ENCODE measurements around the gene QRSL1.

The QRSL1 gene

GRCh38 chr6:106648651-106649308 is 19.4 kb downstream of the QRSL1 start:
- H3K79me1 ChIP-seq (ENCODE audit: low read length), result no peaks in the 10 kb centered on the region
- no peak overlapping the region for H2BK15ac ChIP-seq (replicated peaks; ENCODE audit: low read depth)
- no peak overlapping the region for H3K27ac ChIP-seq (ENCODE audit: low read depth, low read length)
- H3K4me2 ChIP-seq (ENCODE audit: low read length), result no peak overlapping the region
- no peaks in the 10 kb centered on the region for H3K4me1 ChIP-seq (ENCODE audit: control insufficient read depth, low read depth, low read length)
- no peaks in the 10 kb centered on the region for H3K79me2 ChIP-seq (ENCODE audit: control insufficient read depth, insufficient read depth, low read length)
- H3K9ac ChIP-seq (ENCODE audit: low read length), result no peak overlapping the region
- WGBS (ENCODE audit: extremely low coverage, insufficient coverage, low lambda C conversion rate), result no CpG with 5 or more reads among the region's 7 CpGs
- peaks cover 1% of the 10 kb centered on the region for H3K36me3 ChIP-seq (ENCODE audit: control insufficient read depth, insufficient read depth, low read length)
- no peak overlapping the region for H3K23ac ChIP-seq (ENCODE audit: low read length)
- DNase-seq, result no peak
- no peak overlapping the region for H2BK120ac ChIP-seq (ENCODE audit: low read depth, low read length)
- no peak overlapping the region for H2BK5ac ChIP-seq (ENCODE audit: low read length)
- H3K4me3 ChIP-seq (ENCODE audit: low read length), result no peak overlapping the region
- H4K5ac ChIP-seq (ENCODE audit: low read length), result no peak overlapping the region
- H3K18ac ChIP-seq (ENCODE audit: low read length), result no peak overlapping the region
- no peaks in the 10 kb centered on the region for H3K27me3 ChIP-seq (ENCODE audit: insufficient read depth, low read length, poor library complexity)
- H3K56ac ChIP-seq (ENCODE audit: low read length), result no peak overlapping the region
- H4K8ac ChIP-seq (ENCODE audit: low read depth, low read length), result no peak overlapping the region
- no peak overlapping the region for H3K4ac ChIP-seq (ENCODE audit: low read depth, low read length)
- no peak overlapping the region for H2AK5ac ChIP-seq (ENCODE audit: low read length)

DNA sequence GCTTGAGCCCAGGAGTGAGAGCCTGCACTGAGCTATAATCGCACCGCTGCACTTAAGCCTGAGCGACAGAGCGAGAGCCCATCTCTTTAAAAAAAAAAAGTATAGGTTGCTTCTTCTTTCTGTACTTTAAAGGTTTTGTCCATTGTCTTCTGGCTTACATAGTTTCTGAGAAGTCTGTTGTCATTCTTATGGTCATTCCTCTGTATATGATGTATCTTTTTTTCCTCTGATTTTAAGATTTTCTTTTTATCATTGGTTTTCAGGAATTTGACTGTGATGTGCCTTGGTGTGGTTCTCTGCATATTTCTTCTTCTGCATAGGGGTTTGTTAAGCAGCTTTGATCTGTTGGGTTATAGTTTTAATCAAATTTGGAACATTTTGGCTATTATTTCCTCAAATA is 29.1 kb downstream of the QRSL1 start:
- no peak overlapping the region for H2BK15ac ChIP-seq (replicated peaks; ENCODE audit: low read depth)
- no peak overlapping the region for H4K8ac ChIP-seq (ENCODE audit: low read depth, low read length)
- no peak overlapping the region for H3K56ac ChIP-seq (ENCODE audit: low read length)
- H3K4me3 ChIP-seq (ENCODE audit: low read length), result no peak overlapping the region
- no peak overlapping the region for H3K4me2 ChIP-seq (ENCODE audit: low read length)
- no peak overlapping the region for H3K18ac ChIP-seq (ENCODE audit: low read length)
- H3K4ac ChIP-seq (ENCODE audit: low read depth, low read length), result no peak overlapping the region
- H2BK120ac ChIP-seq (ENCODE audit: low read depth, low read length), result no peak overlapping the region
- no peaks in the 10 kb centered on the region for H3K27me3 ChIP-seq (ENCODE audit: insufficient read depth, low read length, poor library complexity)
- no peaks in the 10 kb centered on the region for H3K4me1 ChIP-seq (ENCODE audit: control insufficient read depth, low read depth, low read length)
- no peaks in the 10 kb centered on the region for H3K79me1 ChIP-seq (ENCODE audit: low read length)
- no peak overlapping the region for H2AK5ac ChIP-seq (ENCODE audit: low read length)
- WGBS (ENCODE audit: extremely low coverage, insufficient coverage, low lambda C conversion rate), result no CpG with 5 or more reads among the region's 4 CpGs
- H3K36me3 ChIP-seq (ENCODE audit: control insufficient read depth, insufficient read depth, low read length), result peaks cover 1% of the 10 kb centered on the region
- DNase-seq, result no peak
- no peaks in the 10 kb centered on the region for H3K79me2 ChIP-seq (ENCODE audit: control insufficient read depth, insufficient read depth, low read length)
- no peak overlapping the region for H3K27ac ChIP-seq (ENCODE audit: low read depth, low read length)
- no peak overlapping the region for H2BK5ac ChIP-seq (ENCODE audit: low read length)
- H3K23ac ChIP-seq (ENCODE audit: low read length), result no peak overlapping the region
- H4K5ac ChIP-seq (ENCODE audit: low read length), result no peak overlapping the region
- no peak overlapping the region for H3K9ac ChIP-seq (ENCODE audit: low read length)

DNA sequence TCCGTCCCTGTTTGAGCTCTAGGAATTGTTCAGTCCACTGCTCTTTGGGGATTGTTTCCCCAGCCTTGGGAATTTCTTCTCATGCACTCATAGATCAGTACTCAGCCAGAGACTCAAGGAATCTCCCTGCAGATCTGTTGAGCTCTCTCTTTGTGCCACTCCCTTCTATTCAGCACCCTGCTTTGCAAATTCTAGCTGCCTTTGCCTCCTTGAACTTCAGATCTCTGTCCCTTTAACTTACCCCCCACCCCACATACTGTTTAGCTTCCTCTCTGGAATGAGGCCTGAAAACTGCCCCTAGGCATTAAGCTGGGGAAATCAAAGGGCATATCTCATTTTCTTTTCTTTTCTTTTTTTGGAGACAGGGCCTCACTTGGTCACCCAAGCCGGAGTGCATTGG is 30.5 kb downstream of the QRSL1 start:
- Histone ChIP-seq H4K8ac (ENCODE audit: low read depth, low read length) (no peak overlapping the region), H3K18ac (ENCODE audit: low read length) (no peak overlapping the region), H3K79me2 (ENCODE audit: control insufficient read depth, insufficient read depth, low read length) (no peaks in the 10 kb centered on the region), H3K9ac (ENCODE audit: low read length) (no peak overlapping the region), H3K27ac (ENCODE audit: low read depth, low read length) (no peak overlapping the region), H3K4me2 (ENCODE audit: low read length) (no peak overlapping the region), H2BK120ac (ENCODE audit: low read depth, low read length) (no peak overlapping the region), H4K5ac (ENCODE audit: low read length) (no peak overlapping the region), H2BK5ac (ENCODE audit: low read length) (no peak overlapping the region), H3K56ac (ENCODE audit: low read length) (no peak overlapping the region), H2BK15ac (replicated peaks; ENCODE audit: low read depth) (no peak overlapping the region), H3K4me3 (ENCODE audit: low read length) (no peak overlapping the region), H2AK5ac (ENCODE audit: low read length) (no peak overlapping the region), H3K27me3 (ENCODE audit: insufficient read depth, low read length, poor library complexity) (no peaks in the 10 kb centered on the region), H3K36me3 (ENCODE audit: control insufficient read depth, insufficient read depth, low read length) (peaks cover 1% of the 10 kb centered on the region), H3K23ac (ENCODE audit: low read length) (no peak overlapping the region), H3K4ac (ENCODE audit: low read depth, low read length) (no peak overlapping the region), H3K79me1 (ENCODE audit: low read length) (no peaks in the 10 kb centered on the region), H3K4me1 (ENCODE audit: control insufficient read depth, low read depth, low read length) (no peaks in the 10 kb centered on the region)
- WGBS (ENCODE audit: extremely low coverage, insufficient coverage, low lambda C conversion rate), result no CpG with 5 or more reads among the region's 2 CpGs
- peak; percentile 42 for DNase-seq

GRCh38 chr6:106662458-106662857 is 33.1 kb downstream of the QRSL1 start:
- H3K36me3 ChIP-seq (ENCODE audit: control insufficient read depth, insufficient read depth, low read length), result no peaks in the 10 kb centered on the region
- no peak overlapping the region for H3K27ac ChIP-seq (ENCODE audit: low read depth, low read length)

GRCh38 chr6:106666282-106667021 is 37.1 kb downstream of the QRSL1 start:
- Histone ChIP-seq H3K18ac (ENCODE audit: low read length) (no peak overlapping the region), H3K56ac (ENCODE audit: low read length) (no peak overlapping the region), H3K36me3 (ENCODE audit: control insufficient read depth, insufficient read depth, low read length) (no peaks in the 10 kb centered on the region), H2AK5ac (ENCODE audit: low read length) (no peak overlapping the region), H3K27ac (ENCODE audit: low read depth, low read length) (no peak overlapping the region), H4K5ac (ENCODE audit: low read length) (no peak overlapping the region), H3K79me1 (ENCODE audit: low read length) (no peaks in the 10 kb centered on the region), H3K4ac (ENCODE audit: low read depth, low read length) (no peak overlapping the region), H3K4me3 (ENCODE audit: low read length) (no peak overlapping the region), H3K23ac (ENCODE audit: low read length) (no peak overlapping the region), H3K4me1 (ENCODE audit: control insufficient read depth, low read depth, low read length) (no peaks in the 10 kb centered on the region), H3K9ac (ENCODE audit: low read length) (no peak overlapping the region), H3K79me2 (ENCODE audit: control insufficient read depth, insufficient read depth, low read length) (no peaks in the 10 kb centered on the region), H3K4me2 (ENCODE audit: low read length) (no peak overlapping the region), H2BK120ac (ENCODE audit: low read depth, low read length) (no peak overlapping the region), H4K8ac (ENCODE audit: low read depth, low read length) (no peak overlapping the region), H2BK15ac (replicated peaks; ENCODE audit: low read depth) (no peak overlapping the region), H3K27me3 (ENCODE audit: insufficient read depth, low read length, poor library complexity) (no peaks in the 10 kb centered on the region), H2BK5ac (ENCODE audit: low read length) (no peak overlapping the region)
- DNase-seq, result no peak
- no CpG with 5 or more reads among the region's 6 CpGs for whole genome bisulfite sequencing (ENCODE audit: extremely low coverage, insufficient coverage, low lambda C conversion rate)

More at GRCh38 chr6:106662458-106662857, 33.1 kb downstream of the QRSL1 start:
- Histone ChIP-seq H2BK120ac (ENCODE audit: low read depth, low read length) (no peak overlapping the region), H3K23ac (ENCODE audit: low read length) (no peak overlapping the region), H3K4ac (ENCODE audit: low read depth, low read length) (no peak overlapping the region), H4K5ac (ENCODE audit: low read length) (no peak overlapping the region), H2AK5ac (ENCODE audit: low read length) (no peak overlapping the region), H3K18ac (ENCODE audit: low read length) (no peak overlapping the region), H3K4me3 (ENCODE audit: low read length) (no peak overlapping the region), H4K8ac (ENCODE audit: low read depth, low read length) (no peak overlapping the region), H2BK5ac (ENCODE audit: low read length) (no peak overlapping the region), H3K4me1 (ENCODE audit: control insufficient read depth, low read depth, low read length) (no peaks in the 10 kb centered on the region), H3K56ac (ENCODE audit: low read length) (no peak overlapping the region), H3K79me2 (ENCODE audit: control insufficient read depth, insufficient read depth, low read length) (no peaks in the 10 kb centered on the region), H3K27me3 (ENCODE audit: insufficient read depth, low read length, poor library complexity) (no peaks in the 10 kb centered on the region), H2BK15ac (replicated peaks; ENCODE audit: low read depth) (no peak overlapping the region), H3K79me1 (ENCODE audit: low read length) (no peaks in the 10 kb centered on the region), H3K4me2 (ENCODE audit: low read length) (no peak overlapping the region), H3K9ac (ENCODE audit: low read length) (no peak overlapping the region)
- DNase-seq, result no peak
- WGBS (ENCODE audit: extremely low coverage, insufficient coverage, low lambda C conversion rate), result no CpG with 5 or more reads among the region's 2 CpGs
